ENCODE measurements around the gene DYNC2H1.
A peak's percentile ranks its signal among the peaks of the same experiment; 100 is the strongest.

The DYNC2H1 gene

DNA sequence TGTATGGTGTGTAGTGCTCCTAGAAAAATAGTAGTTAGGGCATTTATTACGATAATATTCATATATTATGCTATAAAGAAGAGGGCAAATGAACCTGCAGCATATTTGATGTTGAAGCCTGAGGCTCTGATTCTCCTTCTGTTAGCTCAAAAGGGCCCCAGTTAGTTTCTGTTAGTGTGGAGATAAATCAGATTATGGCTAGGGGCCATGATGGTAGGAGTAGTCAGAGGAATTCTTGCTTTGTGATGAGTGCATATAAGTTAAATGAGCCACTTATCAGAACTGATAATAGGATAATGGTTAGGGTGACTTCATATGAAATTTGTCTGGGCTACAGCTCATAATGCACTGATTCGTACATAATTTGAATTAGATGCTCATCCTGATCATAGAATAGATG lies 298.4 kb downstream of the DYNC2H1 start:
- H3K4me3 Mint-ChIP-seq = no peak overlapping the region
- H3K27me3 Mint-ChIP-seq = no peaks in the 10 kb centered on the region
- no peaks in the 10 kb centered on the region for H3K4me1 Mint-ChIP-seq
- no peaks in the 10 kb centered on the region for H3K9me3 Mint-ChIP-seq
- DNase-seq = no peak
- no peak for ATAC-seq
- no peak overlapping the region for H3K27ac Mint-ChIP-seq

DNA sequence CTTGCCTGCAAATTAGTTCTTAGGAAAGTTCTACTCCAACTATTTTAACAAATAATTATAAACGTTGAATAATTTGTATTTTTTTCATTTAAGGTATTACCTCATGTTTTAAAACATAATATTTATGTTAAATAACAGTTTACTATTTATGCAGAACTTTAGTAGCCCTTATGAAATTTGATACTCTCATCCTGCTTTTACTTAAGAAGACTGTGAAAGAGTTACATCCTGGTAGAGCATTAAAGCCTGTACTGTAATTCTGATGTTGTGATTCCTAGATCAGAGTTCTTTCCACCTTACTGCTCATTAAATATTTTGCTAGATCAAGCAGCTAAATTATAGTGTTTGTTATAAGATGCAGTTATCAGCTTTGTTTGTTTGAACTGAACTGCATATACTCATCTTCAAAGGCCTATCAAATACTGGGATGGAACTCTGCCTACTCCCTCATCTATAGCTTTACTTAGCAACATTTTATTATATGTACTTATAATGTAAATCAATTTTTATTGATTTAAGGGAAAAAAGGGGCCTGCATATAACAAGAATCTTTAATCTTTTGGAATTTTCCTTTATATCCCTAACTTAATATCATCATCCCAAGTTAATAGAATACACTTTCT lies 304.2 kb downstream of the DYNC2H1 start:
- ATAC-seq (no peak), DNase-seq (no peak)
- Mint-ChIP-seq H3K27me3 (no peaks in the 10 kb centered on the region), H3K4me3 (no peak overlapping the region), H3K9me3 (peaks cover 4% of the 10 kb centered on the region in 2 donors), H3K4me1 (no peaks in the 10 kb centered on the region), H3K27ac (no peak overlapping the region)

GRCh38 chr11:103418014-103418413 lies 308.8 kb downstream of the DYNC2H1 start:
- DNase-seq (no peak), ATAC-seq (no peak)
- H3K9me3 Mint-ChIP-seq = peaks cover 15 to 42% of the 10 kb centered on the region in 2 donors
- no peak overlapping the region for H3K4me3 Mint-ChIP-seq
- H3K27ac Mint-ChIP-seq = no peak overlapping the region
- no peaks in the 10 kb centered on the region for H3K4me1 Mint-ChIP-seq
- H3K27me3 Mint-ChIP-seq = no peaks in the 10 kb centered on the region

GRCh38 chr11:103420593-103420992 lies 311.4 kb downstream of the DYNC2H1 start:
- no peak for DNase-seq
- no peaks in the 10 kb centered on the region for H3K4me1 Mint-ChIP-seq
- no peak overlapping the region for H3K27ac Mint-ChIP-seq
- ATAC-seq = peak; percentile 59
- no peak overlapping the region for H3K4me3 Mint-ChIP-seq
- peaks cover 11 to 42% of the 10 kb centered on the region in 2 donors for H3K9me3 Mint-ChIP-seq
- H3K27me3 Mint-ChIP-seq = no peaks in the 10 kb centered on the region

DNA sequence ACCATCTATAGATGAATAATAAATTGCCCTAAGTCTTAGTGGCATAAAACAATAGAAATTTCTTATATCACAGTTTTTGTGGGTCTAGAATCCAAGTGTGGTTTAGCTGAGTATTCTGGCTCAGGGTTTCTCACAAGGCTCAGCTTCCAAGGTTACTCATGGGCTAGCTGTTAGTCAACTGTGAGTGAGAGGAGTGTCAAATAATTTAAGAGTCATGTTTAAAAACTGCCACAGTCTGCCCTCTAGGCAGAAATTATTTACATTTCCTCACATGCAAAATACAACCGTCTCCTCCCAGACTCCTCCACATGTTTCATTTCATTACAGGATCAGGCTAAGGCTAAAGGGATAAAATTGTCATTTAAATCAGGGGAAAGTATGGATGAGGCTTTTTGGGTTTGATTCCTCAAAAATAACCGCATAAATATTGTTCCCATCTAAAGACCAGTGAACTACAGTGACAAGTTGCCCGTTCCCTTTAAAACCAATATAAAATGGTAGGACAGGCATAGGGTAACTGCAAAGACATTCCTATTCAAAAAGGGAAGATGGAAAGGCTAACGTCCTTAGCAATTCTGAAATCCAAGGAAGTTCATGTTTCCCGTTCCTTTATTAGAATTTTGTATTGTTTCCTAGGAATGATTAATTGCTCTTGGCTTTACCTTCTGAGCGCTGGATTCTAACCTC lies 324.3 kb downstream of the DYNC2H1 start:
- H3K27me3 Mint-ChIP-seq = no peaks in the 10 kb centered on the region
- DNase-seq (no peak), ATAC-seq (no peak)
- no peak overlapping the region for H3K4me3 Mint-ChIP-seq
- H3K4me1 Mint-ChIP-seq = no peaks in the 10 kb centered on the region
- no peaks in the 10 kb centered on the region for H3K9me3 Mint-ChIP-seq
- H3K27ac Mint-ChIP-seq = no peak overlapping the region

- Mint-ChIP-seq H3K27ac (no peak overlapping the region), H3K9me3 (no peaks in the 10 kb centered on the region), H3K4me1 (no peaks in the 10 kb centered on the region)
Measured at GRCh38 chr11:103434073-103434411, 324.8 kb downstream of the DYNC2H1 start.

DNA sequence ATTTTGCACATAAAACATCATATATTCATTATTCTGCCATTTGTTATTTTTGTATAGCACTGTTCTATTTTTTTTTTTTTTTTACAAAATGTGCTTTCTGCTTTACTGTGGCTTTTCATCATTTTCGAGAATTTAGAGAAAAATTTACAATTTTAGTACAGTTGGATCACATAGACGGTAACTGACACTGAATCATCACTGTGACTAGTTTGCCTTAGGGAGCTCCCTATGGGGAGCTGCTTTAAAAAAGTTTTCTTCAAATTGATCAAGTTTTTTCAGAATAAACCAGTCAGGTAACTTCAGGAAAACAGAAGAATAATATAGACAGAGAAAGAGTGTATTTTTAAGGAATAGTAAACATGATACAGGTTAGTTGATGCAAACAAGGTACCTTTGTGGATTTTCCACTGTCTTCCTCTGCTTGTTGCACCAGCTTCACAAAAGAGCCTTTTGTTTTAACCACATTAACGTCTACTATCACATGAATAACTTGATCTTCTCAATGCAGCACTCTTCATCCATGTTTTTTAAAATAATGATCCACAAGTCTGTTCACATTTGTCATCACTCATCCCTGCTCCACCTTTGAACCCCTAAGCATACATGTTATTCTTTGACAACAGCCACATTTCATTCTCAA lies 327.0 kb downstream of the DYNC2H1 start:
- no peaks in the 10 kb centered on the region for H3K27me3 Mint-ChIP-seq
- no peak for ATAC-seq
- no peaks in the 10 kb centered on the region for H3K4me1 Mint-ChIP-seq
- no peak for DNase-seq
- H3K4me3 Mint-ChIP-seq = no peak overlapping the region
- H3K9me3 Mint-ChIP-seq = no peaks in the 10 kb centered on the region
- H3K27ac Mint-ChIP-seq = no peak overlapping the region

More at GRCh38 chr11:103434073-103434411, 324.8 kb downstream of the DYNC2H1 start:
- Mint-ChIP-seq H3K27me3 (no peaks in the 10 kb centered on the region), H3K4me3 (no peak overlapping the region)
- ATAC-seq = no peak
- no peak for DNase-seq

DNA sequence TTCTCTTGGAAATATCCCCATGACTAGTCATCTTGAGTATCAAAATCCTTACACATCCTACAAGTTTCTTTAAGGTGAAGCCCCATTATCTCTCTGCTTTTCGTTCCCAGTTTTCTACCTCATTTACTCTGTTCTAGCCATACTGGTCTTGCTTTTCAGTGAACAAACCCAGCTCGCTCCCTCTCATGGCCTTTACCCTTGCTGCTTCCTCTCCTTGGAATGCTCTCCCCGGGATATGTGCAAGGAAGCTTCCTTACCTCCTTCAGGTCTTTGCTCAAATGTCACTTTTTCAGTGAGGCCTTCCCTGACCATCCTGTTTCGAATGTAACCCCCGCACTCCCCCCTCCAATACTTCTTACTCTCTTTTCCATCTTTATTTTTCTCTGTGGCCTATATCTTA lies 331.8 kb downstream of the DYNC2H1 start:
- no peaks in the 10 kb centered on the region for H3K27me3 Mint-ChIP-seq
- DNase-seq (no peak), ATAC-seq (no peak)
- H3K27ac Mint-ChIP-seq = no peak overlapping the region
- no peaks in the 10 kb centered on the region for H3K4me1 Mint-ChIP-seq
- no peak overlapping the region for H3K4me3 Mint-ChIP-seq
- no peaks in the 10 kb centered on the region for H3K9me3 Mint-ChIP-seq

DNA sequence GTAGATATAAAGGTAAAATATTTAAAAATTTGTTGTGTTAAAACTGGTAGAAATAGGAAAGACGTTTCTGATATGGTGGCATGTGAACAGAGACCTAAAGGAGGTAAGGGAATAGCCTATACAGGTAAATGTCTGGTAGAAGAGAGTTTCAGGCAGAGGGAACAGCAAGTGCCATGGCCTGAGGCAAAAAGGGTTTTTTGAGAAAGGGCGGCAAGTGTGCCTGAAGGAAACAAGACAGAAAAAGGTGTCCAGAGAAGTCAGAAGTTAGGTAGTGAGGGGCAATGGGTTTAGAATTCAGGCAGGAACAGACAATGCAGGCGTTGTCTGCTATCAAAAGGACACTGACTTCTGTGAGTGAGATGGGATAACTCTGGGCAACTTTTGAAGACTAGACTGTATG lies 339.7 kb downstream of the DYNC2H1 start:
- ATAC-seq = no peak
- H3K4me1 Mint-ChIP-seq = no peaks in the 10 kb centered on the region
- no peak overlapping the region for H3K27ac Mint-ChIP-seq

GRCh38 chr11:103450241-103450640 lies 341.0 kb downstream of the DYNC2H1 start:
- no peaks in the 10 kb centered on the region for H3K27me3 Mint-ChIP-seq
- no peaks in the 10 kb centered on the region for H3K9me3 Mint-ChIP-seq
- no peak overlapping the region for H3K4me3 Mint-ChIP-seq
- H3K4me1 Mint-ChIP-seq = no peaks in the 10 kb centered on the region
- ATAC-seq = no peak
- no peak for DNase-seq
- H3K27ac Mint-ChIP-seq = no peak overlapping the region

More for the DNA sequence above, 339.7 kb downstream of the DYNC2H1 start:
- no peaks in the 10 kb centered on the region for H3K27me3 Mint-ChIP-seq
- no peak for DNase-seq
- H3K4me3 Mint-ChIP-seq = no peak overlapping the region
- no peaks in the 10 kb centered on the region for H3K9me3 Mint-ChIP-seq

DNA sequence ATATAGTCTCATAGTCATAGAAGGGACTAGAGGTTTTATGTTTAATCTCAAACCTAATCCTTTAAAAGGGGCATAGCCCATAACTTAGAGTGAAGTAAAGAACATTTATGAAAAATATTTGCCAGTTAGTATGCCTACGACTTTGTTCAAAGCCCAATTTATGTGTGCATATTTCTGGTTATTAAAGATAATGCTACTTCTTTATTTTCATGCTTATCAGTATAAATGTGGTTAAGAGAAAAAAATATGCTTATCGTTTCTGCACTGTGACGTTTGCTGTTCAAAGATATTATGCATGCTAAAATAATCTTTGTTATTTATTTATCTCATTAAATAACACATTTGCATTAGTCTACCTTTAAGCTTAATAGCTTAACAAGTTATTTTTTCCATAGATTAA lies 343.9 kb downstream of the DYNC2H1 start:
- H3K4me1 Mint-ChIP-seq = no peaks in the 10 kb centered on the region
- DNase-seq = no peak
- ATAC-seq = no peak
- no peak overlapping the region for H3K4me3 Mint-ChIP-seq
- no peak overlapping the region for H3K27ac Mint-ChIP-seq
- no peaks in the 10 kb centered on the region for H3K9me3 Mint-ChIP-seq
- H3K27me3 Mint-ChIP-seq = no peaks in the 10 kb centered on the region

GRCh38 chr11:103453915-103454709 lies 344.9 kb downstream of the DYNC2H1 start:
- H3K9me3 Mint-ChIP-seq = no peaks in the 10 kb centered on the region

DNA sequence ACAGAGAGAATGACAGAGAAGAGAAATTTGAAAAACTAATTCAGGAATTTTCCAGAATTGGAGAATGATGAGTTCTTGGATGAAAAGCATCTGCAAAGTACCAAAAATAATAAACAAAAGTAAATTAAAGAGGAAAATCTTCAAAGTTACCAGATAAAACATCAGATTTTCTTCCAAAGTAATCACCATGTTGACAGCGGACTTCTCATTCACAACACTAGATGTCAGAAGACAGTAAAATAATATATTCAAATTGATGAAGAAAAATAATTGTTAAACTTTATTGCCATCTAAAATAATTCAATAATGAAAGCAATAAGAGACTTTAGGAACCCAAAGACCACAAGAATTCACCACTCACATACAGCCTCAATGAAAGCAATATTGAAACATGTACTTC lies 355.2 kb downstream of the DYNC2H1 start:
- Mint-ChIP-seq H3K4me1 (no peaks in the 10 kb centered on the region), H3K27me3 (no peaks in the 10 kb centered on the region), H3K27ac (no peak overlapping the region), H3K9me3 (no peaks in the 10 kb centered on the region), H3K4me3 (no peak overlapping the region)
- ATAC-seq (no peak), DNase-seq (no peak)

More at GRCh38 chr11:103453915-103454709, 344.9 kb downstream of the DYNC2H1 start:
- Mint-ChIP-seq H3K4me3 (no peak overlapping the region), H3K27me3 (no peaks in the 10 kb centered on the region), H3K27ac (no peak overlapping the region), H3K4me1 (no peaks in the 10 kb centered on the region)
- DNase-seq (no peak), ATAC-seq (no peak)

- ATAC-seq (no peak), DNase-seq (no peak)
- H3K4me1 Mint-ChIP-seq = no peaks in the 10 kb centered on the region
- H3K27ac Mint-ChIP-seq = no peak overlapping the region
- H3K4me3 Mint-ChIP-seq = no peak overlapping the region
- no peaks in the 10 kb centered on the region for H3K27me3 Mint-ChIP-seq
- H3K9me3 Mint-ChIP-seq = no peaks in the 10 kb centered on the region
Measured at GRCh38 chr11:103465555-103466140, 356.4 kb downstream of the DYNC2H1 start.

DNA sequence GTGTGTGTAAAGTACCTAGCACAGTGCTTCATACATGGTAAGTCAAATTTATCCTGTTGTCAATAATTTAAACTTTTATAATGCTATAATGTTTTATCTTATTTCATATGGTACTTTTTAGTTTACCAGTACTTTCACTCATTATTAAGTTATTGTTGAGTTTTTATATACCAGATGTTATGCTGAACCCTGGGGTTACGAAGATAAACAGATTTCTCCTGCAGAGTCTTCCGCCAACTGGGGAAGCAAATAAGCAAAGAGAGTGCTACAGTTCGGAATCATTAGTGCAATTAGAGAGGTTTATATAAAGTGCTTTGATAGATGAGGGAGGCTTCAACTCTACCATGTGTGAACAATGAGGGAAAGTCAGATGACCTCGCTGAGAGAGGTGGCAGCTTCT lies 362.3 kb downstream of the DYNC2H1 start:
- DNase-seq (no peak), ATAC-seq (no peak)
- Mint-ChIP-seq H3K4me3 (no peak overlapping the region), H3K9me3 (no peaks in the 10 kb centered on the region), H3K27me3 (no peaks in the 10 kb centered on the region), H3K4me1 (no peaks in the 10 kb centered on the region), H3K27ac (no peak overlapping the region)

Data from stimulated activated naive CD8-positive, alpha-beta T cell treated with anti-CD3 and anti-CD28 coated beads, Interleukin-15, amount 100 ng/mL, for 72 hours (primary cell).